Measurements from ENCODE around the gene VAV3.
"Not testable (repeated sequence)": the region's sequence is repeated elsewhere in the genome, so short reads cannot be mapped to it uniquely, and the experiment has no call there.

Gene VAV3

DNA sequence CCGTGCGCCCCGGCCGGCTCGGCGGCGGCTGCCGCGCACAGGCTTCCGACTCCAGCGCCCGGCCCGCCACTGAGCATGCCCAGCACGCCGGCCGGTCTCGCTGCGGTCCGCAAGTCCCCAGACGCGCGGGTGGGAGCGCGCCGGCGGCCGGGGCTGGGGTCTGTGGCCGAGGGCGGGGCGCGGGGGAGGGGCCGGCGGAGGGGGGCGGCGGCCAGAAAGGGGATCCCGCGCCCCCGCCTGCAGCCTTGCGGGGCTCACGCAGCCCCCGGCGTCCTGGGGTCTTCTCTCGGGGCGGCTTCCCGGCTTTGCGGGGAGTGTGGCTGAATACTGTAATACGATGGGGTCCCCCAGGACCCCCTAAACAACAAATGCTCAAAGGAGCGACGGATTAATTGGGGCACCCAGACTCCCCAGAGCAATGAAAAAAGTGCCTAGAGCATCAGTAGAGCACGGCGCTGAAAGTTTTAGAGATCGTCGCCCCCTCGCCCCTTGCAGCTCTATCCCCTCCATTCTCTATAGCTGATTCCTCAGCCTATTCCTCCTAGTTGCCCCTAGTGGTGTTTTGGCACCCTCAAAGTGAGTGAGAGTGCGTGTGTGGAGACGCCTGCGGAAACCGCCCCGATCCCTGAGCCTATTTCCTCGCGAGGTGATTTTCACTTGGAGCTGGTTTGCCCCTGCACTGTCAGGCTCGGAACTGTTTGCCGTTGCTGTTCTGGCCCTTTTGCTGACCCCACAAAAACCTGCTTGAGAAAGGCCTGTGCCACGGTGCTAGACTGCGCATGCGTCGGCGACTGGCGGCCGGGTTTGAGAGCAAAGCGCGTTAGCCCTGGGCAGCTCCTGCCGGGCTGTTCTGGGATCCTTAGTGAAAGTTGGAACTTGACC lies at the start of gene VAV3:
VAV3 (minus strand) TSS at position 71 of the 882 bp plus-strand sequence. CDS start 311 bp downstream, outside the sequence.
- DNase-seq (ENCODE audit: low spot score) = peak; percentile 71
- Histone ChIP-seq H3K4me3 (peak within 1 kb of the TSS; percentile 74), H3K27ac (peak within 1 kb of the TSS; percentile 27 to 73)
- no peak for TF ChIP-seq CTCF (IDR thresholded peaks at IDR 0.05)

DNA sequence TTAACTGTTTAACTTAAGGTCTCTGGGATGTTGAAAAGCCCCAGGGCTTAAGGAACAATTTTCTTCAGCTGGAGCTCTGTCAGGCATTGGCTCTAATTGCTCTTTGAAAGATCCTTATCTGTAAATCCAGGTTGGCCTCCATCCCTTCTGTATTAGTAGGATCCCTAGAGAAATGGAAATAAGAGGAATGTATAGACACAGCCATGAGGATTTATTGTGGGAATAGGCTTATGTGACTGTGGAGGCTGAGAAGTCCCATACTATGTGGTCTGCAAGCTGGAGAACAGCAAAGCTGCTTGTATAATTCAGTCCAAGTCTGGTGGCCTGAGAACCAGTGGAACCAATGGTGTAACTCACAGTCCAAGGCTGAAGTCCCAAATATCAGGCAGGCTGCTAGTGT lies 47.6 kb upstream of the VAV3 start:
- no peak for TF ChIP-seq CTCF (IDR thresholded peaks at IDR 0.05)
- Histone ChIP-seq H3K4me3 (no peak overlapping the region), H3K27ac (no peak overlapping the region)
- DNase-seq (ENCODE audit: low spot score) = no peak

GRCh38 chr1:108011295-108011694 lies 46.3 kb upstream of the VAV3 start:
- H3K4me3 ChIP-seq = no peak overlapping the region
- no peak overlapping the region for H3K27ac ChIP-seq
- no peak for TF ChIP-seq CTCF (IDR thresholded peaks at IDR 0.05)
- DNase-seq (ENCODE audit: low spot score) = no peak

GRCh38 chr1:108010581-108010980 lies 45.6 kb upstream of the VAV3 start:
- Histone ChIP-seq H3K27ac (no peak overlapping the region), H3K4me3 (no peak overlapping the region)
- DNase-seq (ENCODE audit: low spot score) = no peak
- TF ChIP-seq CTCF (IDR thresholded peaks at IDR 0.05) = no peak

- DNase-seq (ENCODE audit: low spot score) = no peak
- H3K27ac ChIP-seq = no peak overlapping the region
- no peak for TF ChIP-seq CTCF (IDR thresholded peaks at IDR 0.05)
- H3K4me3 ChIP-seq = no peak overlapping the region
Measured at GRCh38 chr1:108009603-108010195, 44.7 kb upstream of the VAV3 start.

- no peak for TF ChIP-seq CTCF (IDR thresholded peaks at IDR 0.05)
- DNase-seq (ENCODE audit: low spot score) = no peak
- H3K27ac ChIP-seq = no peak overlapping the region
- H3K4me3 ChIP-seq = no peak overlapping the region
Measured at GRCh38 chr1:108007531-108007930, 42.6 kb upstream of the VAV3 start.

DNA sequence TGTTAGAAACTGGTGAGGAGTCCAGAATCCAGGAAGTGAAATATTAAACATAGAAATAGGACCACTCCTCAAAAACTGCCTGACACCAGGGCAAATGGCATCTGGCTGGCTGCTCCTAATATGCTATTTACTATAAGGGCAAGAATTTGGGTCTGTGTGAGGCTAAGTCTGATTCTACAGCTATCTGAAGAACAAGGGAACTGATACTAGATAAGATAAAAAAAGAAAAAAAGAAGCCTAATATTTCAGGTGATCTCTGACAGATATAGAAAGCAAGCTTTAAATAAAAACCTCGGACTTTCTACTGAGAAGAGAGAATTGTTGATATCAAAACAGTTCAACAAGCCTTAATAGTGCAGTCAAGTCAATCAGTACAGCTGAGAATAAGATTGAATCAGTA lies 42.1 kb upstream of the VAV3 start:
- Histone ChIP-seq H3K4me3 (no peak overlapping the region), H3K27ac (no peak overlapping the region)
- no peak for TF ChIP-seq CTCF (IDR thresholded peaks at IDR 0.05)
- no peak for DNase-seq (ENCODE audit: low spot score)

DNA sequence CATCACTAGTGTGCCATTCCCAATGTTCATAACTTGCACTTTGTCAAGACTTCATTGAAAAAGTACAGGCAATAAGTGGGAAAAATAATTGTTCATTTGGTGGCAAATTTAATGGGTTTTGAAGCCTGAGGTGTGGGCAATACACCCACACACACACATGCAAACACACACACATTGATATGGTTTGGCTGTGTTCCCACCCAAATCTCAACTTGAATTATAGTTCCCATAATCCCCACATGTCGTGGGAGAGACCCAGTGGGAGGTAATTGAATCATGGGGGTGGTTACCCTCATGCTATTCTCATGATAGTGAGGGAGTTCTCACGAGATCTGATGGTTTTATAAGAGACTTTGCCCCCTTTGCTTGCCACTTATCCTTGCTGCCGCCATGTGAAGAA lies 39.9 kb upstream of the VAV3 start:
- not testable (repeated sequence) for H3K27ac ChIP-seq; H3K4me3 ChIP-seq; DNase-seq (ENCODE audit: low spot score)
